Osteoblast (primary cell): ENCODE measurements around the gene SLC7A6. TPM values are rescaled to one million over a fixed set of nuclear protein-coding genes. Genes with fewer than 3 reads are reported as not detected.
A peak's percentile ranks its signal among the peaks of the same experiment; 100 is the strongest.

Source experiments
- DNase-seq: peaks from one replicate; pipeline ENCODE4 v3.0.0; 2011; ENCODE audit warnings: low spot score, mixed read lengths; ENCODE audit not compliant: insufficient read length; ENCODE audit errors: missing footprints
- H2AFZ ChIP-seq: 2 replicates; pipeline ENCODE4 v1.6.0; 2011; ENCODE audit warnings: mild to moderate bottlenecking, low read length
- H3K27ac ChIP-seq: 2 replicates; pipeline ENCODE4 v1.5.1; 2011; ENCODE audit warnings: mild to moderate bottlenecking, low read depth, low read length, moderate library complexity
- H3K27me3 ChIP-seq: 2 replicates; pipeline ENCODE4 v1.6.0; 2012; ENCODE audit warnings: mild to moderate bottlenecking, control low read depth, inconsistent platforms, low read length, moderate library complexity; ENCODE audit not compliant: insufficient read depth
- H3K36me3 ChIP-seq: 2 replicates; pipeline ENCODE4 v1.5.1; 2011; ENCODE audit warnings: mild to moderate bottlenecking, low read length, control low read depth, moderate library complexity; ENCODE audit not compliant: insufficient read depth
- H3K4me1 ChIP-seq: 2 replicates; pipeline ENCODE4 v1.5.1; 2011; ENCODE audit warnings: mild to moderate bottlenecking, low read length, control low read depth, moderate library complexity; ENCODE audit not compliant: insufficient read depth
- H3K4me2 ChIP-seq: 2 replicates; pipeline ENCODE4 v1.6.0; 2011; ENCODE audit warnings: mild to moderate bottlenecking, low read length; ENCODE audit not compliant: insufficient read depth
- H3K4me3 ChIP-seq: fragments of 200-600 bp; sonication (generic); 3 replicates; pipeline ENCODE4 v1.5.1; 2012; ENCODE audit warnings: mild to moderate bottlenecking, low read length, inconsistent platforms; ENCODE audit not compliant: insufficient read depth
- H3K79me2 ChIP-seq: 2 replicates; pipeline ENCODE4 v1.6.0; 2012; ENCODE audit warnings: mild to moderate bottlenecking, low read length, control low read depth, inconsistent platforms; ENCODE audit not compliant: insufficient read depth
- H3K9me3 ChIP-seq: 2 replicates; pipeline ENCODE4 v1.5.1; 2011; ENCODE audit warnings: low read depth, low read length, control low read depth
- H4K20me1 ChIP-seq: 2 replicates; pipeline ENCODE4 v1.6.0; 2012; ENCODE audit warnings: mild to moderate bottlenecking, low read length, control low read depth; ENCODE audit not compliant: insufficient read depth
- total RNA-seq: library from RNA; depleted of rRNA; stranded (reverse); fragments of >200 nt; gene quantifications from 2 replicates; pipeline ENCODE4 v1.2.3, GENCODE V29; 2012
- TF ChIP-seq, protein P1 (sequence below): IDR thresholded peaks from 2 replicates; pipeline ENCODE4 v1.5.1; 2011; ENCODE audit warnings: mild to moderate bottlenecking, low read depth, low read length, moderate library complexity; ENCODE audit errors: extremely low read depth

Gene SLC7A6
- total RNA-seq, 1 donor: 36.9 TPM

DNA sequence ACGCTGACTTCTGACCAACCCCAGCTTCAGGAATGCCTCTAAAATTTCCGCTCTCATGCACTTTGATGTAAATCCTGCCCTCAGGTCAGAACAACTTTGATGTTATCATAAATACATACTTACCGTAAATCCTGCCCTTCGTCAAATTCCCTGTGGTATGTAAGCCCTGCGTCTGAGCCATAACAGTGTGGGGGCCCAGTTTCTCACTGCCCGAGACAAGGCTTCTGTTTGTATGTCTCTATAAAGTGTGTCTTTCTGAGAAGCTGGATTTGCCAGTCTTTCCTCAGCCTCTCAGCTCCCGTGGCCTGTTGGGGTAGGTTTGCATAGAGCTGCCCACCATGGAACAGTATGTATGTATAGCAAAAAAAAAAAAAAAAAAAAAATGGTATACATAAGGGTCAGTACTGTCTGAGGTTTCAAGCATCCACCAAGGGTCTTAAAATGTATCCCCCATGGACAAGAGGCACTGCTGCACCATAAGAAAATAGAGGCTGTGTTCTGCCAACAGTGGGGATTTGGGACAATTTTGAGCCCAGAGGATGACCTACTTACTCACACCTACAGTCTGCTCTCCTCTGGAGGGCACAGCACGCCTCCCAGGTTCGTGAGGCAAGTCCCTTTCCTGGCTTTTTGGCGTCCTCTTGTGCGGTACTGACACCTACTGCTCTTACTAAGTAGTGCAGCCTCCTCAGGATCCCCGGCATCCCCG, 64.0 kb downstream of the SLC7A6 start:
- no peak overlapping the region for H3K27ac ChIP-seq
- peak; percentile 93 for DNase-seq

DNA sequence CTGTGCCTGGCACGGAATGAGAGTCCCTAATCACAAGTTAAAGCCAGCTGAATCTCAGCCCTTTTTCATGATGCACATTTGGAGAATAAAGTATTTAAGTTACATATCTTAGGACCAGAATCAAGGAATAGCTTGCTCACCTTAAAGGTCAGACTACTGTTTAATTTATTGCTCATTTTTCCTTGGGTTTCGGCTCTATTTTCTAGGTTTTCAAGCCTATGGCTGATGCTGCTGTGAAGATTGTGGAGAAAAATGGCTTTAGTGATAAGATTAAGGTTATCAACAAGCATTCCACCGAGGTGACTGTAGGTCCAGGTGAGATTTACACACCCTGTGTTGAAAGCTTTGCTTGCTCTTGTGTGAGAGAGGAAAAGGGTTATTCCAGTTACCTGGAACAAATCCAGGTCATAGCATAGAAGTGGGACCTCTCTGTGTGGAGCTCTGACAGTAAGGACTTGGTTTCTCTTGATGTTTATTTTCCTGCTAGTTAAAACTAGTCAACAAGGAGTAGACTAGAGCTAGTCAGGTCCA, 64.6 kb downstream of the SLC7A6 start:
- Histone ChIP-seq H3K4me1 (peaks cover 29% of the 10 kb centered on the region), H3K27me3 (no peaks in the 10 kb centered on the region), H3K36me3 (peaks cover 17% of the 10 kb centered on the region), H2AFZ (no peak overlapping the region), H3K27ac (peak overlapping the region; percentile 21), H3K79me2 (no peaks in the 10 kb centered on the region), H3K4me2 (no peak overlapping the region), H3K9me3 (no peaks in the 10 kb centered on the region), H3K4me3 (no peak overlapping the region), H4K20me1 (no peaks in the 10 kb centered on the region)
- TF ChIP-seq, protein P1, sequence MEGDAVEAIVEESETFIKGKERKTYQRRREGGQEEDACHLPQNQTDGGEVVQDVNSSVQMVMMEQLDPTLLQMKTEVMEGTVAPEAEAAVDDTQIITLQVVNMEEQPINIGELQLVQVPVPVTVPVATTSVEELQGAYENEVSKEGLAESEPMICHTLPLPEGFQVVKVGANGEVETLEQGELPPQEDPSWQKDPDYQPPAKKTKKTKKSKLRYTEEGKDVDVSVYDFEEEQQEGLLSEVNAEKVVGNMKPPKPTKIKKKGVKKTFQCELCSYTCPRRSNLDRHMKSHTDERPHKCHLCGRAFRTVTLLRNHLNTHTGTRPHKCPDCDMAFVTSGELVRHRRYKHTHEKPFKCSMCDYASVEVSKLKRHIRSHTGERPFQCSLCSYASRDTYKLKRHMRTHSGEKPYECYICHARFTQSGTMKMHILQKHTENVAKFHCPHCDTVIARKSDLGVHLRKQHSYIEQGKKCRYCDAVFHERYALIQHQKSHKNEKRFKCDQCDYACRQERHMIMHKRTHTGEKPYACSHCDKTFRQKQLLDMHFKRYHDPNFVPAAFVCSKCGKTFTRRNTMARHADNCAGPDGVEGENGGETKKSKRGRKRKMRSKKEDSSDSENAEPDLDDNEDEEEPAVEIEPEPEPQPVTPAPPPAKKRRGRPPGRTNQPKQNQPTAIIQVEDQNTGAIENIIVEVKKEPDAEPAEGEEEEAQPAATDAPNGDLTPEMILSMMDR: peak; percentile 4
- no peak for DNase-seq

More for the DNA sequence above, 64.0 kb downstream of the SLC7A6 start:
- H2AFZ ChIP-seq: no peak overlapping the region
- H3K9me3 ChIP-seq: no peaks in the 10 kb centered on the region
- no peaks in the 10 kb centered on the region for H3K27me3 ChIP-seq
- peaks cover 19% of the 10 kb centered on the region for H3K36me3 ChIP-seq
- no peaks in the 10 kb centered on the region for H4K20me1 ChIP-seq
- TF ChIP-seq, protein P1: peak; percentile 97
- H3K4me1 ChIP-seq: peaks cover 22% of the 10 kb centered on the region
- no peak overlapping the region for H3K4me2 ChIP-seq
- no peak overlapping the region for H3K4me3 ChIP-seq
- no peaks in the 10 kb centered on the region for H3K79me2 ChIP-seq

DNA sequence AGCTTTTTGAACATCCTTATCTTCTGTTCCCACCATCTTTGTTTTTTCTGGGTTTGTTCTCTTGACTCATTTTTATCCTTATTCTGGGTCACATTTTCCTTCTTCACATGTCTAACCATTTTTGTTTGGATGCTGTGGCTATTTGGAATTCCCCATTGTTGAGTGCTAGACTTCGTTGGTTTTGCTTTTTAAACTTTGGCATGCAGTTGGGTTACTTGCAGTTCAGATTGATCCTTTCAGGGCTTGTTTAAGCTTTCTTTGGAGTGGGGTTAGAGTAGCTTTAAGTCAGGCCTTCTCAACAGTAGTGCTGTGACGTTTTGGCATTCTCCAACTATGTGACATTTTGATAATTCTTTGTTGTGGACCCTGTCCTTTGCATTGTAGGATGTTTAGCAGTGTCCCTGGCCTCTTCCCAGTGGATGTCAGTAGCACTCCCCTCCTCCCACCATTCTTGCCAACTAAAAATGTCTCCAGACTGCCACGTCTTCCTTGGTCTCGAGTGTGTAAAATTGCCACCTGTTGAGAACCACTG, 67.6 kb downstream of the SLC7A6 start:
- Histone ChIP-seq H3K4me3 (no peak overlapping the region), H3K4me2 (peak overlapping the region; percentile 4), H2AFZ (no peak overlapping the region), H3K36me3 (peaks cover 5% of the 10 kb centered on the region), H4K20me1 (no peaks in the 10 kb centered on the region), H3K9me3 (no peaks in the 10 kb centered on the region), H3K4me1 (peaks cover 42% of the 10 kb centered on the region), H3K27me3 (no peaks in the 10 kb centered on the region), H3K79me2 (no peaks in the 10 kb centered on the region), H3K27ac (peak overlapping the region; percentile 91)
- TF ChIP-seq, protein P1: no peak
- DNase-seq: no peak

DNA sequence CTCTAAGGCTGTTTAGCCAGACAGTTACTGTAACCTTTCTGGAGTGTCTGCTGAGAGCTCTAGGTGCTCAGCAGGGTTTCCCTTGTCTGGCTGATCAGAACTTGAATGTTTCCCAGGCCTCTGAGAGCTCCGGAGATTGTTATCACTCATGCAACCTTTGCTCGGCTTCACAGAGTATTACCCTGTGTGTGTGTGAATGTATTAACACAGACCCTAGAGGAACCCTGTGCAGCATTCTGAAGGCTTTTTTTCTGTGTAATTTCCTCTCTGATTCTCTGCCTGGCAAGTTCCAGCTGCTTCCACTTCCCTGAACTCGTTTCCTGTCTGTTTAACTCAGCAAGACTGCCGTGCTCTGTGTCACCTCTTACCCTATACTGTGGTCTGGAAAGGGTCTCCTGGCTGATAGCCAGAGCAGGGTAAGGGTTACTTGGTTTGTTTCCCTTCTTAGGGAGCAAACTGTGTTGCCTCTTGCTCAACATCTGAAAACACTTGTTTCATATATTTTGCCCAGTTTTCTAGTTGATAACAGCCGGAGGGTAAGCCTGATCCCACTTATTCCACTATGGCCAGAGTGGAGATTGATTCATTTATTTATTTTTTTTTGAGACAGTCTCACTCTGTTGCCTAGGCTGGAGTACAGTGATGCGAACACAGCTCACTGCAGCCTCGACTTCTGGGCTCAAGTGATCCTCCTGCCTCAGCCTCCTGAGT, 68.2 kb downstream of the SLC7A6 start:
- no peaks in the 10 kb centered on the region for H3K27me3 ChIP-seq
- TF ChIP-seq, protein P1: no peak
- H3K27ac ChIP-seq: peak overlapping the region; percentile 91
- no peaks in the 10 kb centered on the region for H3K9me3 ChIP-seq
- H4K20me1 ChIP-seq: no peaks in the 10 kb centered on the region
- H3K4me1 ChIP-seq: peaks cover 42% of the 10 kb centered on the region
- no peaks in the 10 kb centered on the region for H3K79me2 ChIP-seq
- peak overlapping the region; percentile 4 for H3K4me2 ChIP-seq
- H2AFZ ChIP-seq: no peak overlapping the region
- H3K4me3 ChIP-seq: no peak overlapping the region
- DNase-seq: no peak
- peaks cover 11% of the 10 kb centered on the region for H3K36me3 ChIP-seq
